ENCODE results near the gene LMAN1L.

The LMAN1L gene

DNA sequence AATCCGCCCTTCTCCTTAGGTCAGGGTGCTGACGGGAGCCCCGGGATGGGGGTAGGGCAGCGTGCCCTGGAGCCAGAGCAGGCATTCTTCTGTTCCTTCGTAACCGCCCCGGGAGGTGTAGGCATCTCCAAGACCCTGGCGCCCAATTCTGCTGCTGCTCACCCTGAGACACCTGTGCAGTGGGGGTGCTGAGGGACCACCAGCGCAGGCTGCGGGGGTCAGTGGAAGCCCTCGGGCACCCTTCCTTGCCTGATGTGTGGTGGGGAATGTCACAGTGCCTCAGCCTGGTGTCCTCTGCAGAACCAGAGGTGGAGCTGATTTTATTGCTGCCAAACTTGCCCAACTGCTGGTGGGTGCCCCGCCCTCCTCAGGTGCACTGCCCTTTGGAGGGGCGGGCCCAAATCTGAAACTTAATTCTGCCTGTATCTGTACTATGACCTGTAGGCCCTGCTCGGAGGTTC is 23.4 kb upstream of the LMAN1L start:
- TF ChIP-seq, protein P1, sequence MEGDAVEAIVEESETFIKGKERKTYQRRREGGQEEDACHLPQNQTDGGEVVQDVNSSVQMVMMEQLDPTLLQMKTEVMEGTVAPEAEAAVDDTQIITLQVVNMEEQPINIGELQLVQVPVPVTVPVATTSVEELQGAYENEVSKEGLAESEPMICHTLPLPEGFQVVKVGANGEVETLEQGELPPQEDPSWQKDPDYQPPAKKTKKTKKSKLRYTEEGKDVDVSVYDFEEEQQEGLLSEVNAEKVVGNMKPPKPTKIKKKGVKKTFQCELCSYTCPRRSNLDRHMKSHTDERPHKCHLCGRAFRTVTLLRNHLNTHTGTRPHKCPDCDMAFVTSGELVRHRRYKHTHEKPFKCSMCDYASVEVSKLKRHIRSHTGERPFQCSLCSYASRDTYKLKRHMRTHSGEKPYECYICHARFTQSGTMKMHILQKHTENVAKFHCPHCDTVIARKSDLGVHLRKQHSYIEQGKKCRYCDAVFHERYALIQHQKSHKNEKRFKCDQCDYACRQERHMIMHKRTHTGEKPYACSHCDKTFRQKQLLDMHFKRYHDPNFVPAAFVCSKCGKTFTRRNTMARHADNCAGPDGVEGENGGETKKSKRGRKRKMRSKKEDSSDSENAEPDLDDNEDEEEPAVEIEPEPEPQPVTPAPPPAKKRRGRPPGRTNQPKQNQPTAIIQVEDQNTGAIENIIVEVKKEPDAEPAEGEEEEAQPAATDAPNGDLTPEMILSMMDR (IDR thresholded peaks at IDR 0.05) = no peak

DNA sequence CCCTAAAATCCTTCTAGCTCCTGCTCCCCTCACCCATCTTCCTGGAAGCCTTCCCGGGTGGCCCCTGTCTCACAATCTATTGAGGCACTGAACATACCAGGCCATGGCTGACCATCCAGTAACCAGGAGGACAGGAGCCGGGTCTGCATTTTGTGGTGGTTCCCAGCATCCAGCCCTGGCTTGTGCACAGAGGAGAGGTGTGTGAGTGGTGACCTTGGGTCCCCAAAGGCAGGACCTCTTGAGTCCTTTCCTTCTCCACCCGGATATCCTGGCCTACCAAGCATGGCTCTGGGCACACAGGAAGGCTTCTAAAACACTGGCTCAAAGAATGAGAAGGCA is 22.9 kb upstream of the LMAN1L start:
- TF ChIP-seq, protein P1 (IDR thresholded peaks at IDR 0.05) = no peak

DNA sequence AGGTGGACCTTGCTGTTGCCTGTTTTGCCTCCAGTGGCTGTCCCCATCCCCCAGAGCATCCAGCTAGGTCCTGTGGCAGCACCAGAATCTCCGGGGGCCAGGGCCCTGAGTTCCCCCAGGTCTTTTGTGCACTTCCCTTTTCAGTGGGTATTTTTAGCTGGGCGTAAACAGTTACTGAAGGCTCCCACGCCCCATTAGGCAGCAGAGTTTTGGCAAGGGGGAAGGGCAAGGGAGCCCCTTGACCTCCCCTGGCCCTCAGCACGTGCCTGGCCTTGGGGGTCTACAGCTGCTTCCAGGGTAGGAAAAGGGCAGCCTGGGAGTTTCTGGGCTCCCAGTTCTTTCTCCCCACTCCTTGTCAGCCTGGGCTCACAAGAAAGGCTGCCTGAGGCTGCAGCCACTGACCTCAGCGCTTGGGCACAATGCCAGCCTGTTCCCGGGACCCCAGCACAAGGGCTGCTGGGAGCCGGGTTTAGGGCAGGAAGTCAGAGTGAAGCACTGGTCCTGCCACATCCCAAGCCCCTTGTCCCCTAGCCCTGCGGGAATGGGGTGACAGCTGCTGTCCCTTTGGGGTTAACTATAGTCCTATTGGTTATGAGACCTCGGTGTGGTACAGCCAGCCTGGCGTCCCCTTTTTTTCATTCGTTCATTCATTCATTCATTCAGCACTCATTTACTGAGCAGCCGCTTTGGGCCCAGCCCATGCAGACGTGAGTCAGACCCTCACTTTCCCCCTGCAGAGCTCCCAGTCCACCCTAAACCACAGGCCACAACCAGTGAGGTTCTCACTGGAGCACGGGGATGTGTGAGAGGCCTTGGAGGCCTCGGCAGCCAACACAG is 22.3 kb upstream of the LMAN1L start:
- TF ChIP-seq, protein P1 (IDR thresholded peaks at IDR 0.05) = no peak

- TF ChIP-seq, protein P1 (IDR thresholded peaks at IDR 0.05) = no peak
Observed at GRCh38 chr15:74791007-74791406, 21.6 kb upstream of the LMAN1L start.

- TF ChIP-seq, protein P1 (IDR thresholded peaks at IDR 0.05) = no peak
Observed at GRCh38 chr15:74791667-74792066, 21.0 kb upstream of the LMAN1L start.

- TF ChIP-seq, protein P1 (IDR thresholded peaks at IDR 0.05) = no peak
Observed at GRCh38 chr15:74792227-74793016, 20.2 kb upstream of the LMAN1L start.

DNA sequence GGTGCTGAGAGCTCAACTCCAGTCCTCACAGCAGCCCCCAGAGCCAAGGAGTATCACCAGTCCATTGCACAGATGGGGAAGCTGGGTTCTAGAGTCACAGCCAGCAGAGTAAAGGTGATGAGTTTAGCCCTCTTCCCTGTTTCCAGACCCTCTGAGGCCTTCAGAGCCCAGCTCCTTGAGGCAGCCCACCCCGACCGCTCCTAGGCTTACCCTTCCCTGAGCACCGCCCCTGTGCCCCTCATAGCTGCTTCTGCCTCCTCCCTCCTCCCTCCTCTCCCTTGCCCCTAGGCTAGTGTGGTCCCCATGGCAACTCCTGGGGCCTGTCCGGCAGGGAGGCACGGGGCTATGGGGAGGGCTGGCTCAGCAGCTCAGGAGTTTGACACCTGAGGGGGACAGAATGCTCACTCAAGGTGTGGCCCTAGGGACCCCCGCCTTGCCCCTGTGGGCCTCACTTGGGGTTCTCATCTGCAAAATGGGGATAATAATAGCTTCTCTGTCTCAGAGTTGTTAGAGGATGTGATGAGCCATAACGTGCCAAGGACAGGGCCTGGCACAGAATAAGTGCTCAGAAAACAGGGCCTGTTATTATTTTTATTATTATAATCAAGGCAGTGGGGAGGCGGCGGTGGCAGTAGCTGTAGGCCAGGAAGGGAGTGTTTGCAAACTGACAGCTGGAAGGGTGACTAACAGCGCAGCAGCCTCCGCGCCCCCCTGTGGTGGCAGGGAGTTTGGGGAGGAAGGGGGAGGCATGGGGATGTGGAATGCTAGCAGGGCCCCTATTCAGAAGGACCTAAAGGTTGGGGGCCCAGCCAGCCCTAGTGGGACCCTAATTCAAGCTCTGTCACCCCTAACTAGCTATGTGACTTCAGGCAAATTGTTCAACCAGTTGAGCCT is 19.3 kb upstream of the LMAN1L start:
- TF ChIP-seq, protein P1 (IDR thresholded peaks at IDR 0.05) = no peak

Data from LNCAP (cell line).